ENCODE results near the gene ANKS1A. TPM values are rescaled to one million over a fixed set of nuclear protein-coding genes. Genes with fewer than 3 reads are reported as not detected.

ANKS1A gene
- total RNA-seq, 6 experiments from 2014 or later = 6.7 to 17.4 (median 10.5) TPM

GRCh38 chr6:35014341-35014740, 125.3 kb downstream of the ANKS1A start:
- peaks cover 0 to 24% (median 10%) of the 10 kb centered on the region in 4 donors for H3K4me1 ChIP-seq
- TF ChIP-seq POLR2A (IDR thresholded peaks at IDR 0.05) (no peak), CTCF (IDR thresholded peaks at IDR 0.05) (no peak)
- peaks cover 0 to 1% (median 0%) of the 10 kb centered on the region in 4 donors for H3K36me3 ChIP-seq
- DNase-seq (no peak), ATAC-seq (no peak)
- H3K27ac ChIP-seq = no peak overlapping the region
- 46% methylated on average over 1 of the region's 1 CpG for WGBS (ENCODE audit: insufficient coverage, low coverage, low lambda C conversion rate, missing lambda C conversion rate)
- intact Hi-C loops (cut with DNase I) = no loop called here
- H3K9me3 ChIP-seq = no peaks in the 10 kb centered on the region
- H3K27me3 ChIP-seq = no peaks in the 10 kb centered on the region
- no peak overlapping the region for H3K4me3 ChIP-seq

DNA sequence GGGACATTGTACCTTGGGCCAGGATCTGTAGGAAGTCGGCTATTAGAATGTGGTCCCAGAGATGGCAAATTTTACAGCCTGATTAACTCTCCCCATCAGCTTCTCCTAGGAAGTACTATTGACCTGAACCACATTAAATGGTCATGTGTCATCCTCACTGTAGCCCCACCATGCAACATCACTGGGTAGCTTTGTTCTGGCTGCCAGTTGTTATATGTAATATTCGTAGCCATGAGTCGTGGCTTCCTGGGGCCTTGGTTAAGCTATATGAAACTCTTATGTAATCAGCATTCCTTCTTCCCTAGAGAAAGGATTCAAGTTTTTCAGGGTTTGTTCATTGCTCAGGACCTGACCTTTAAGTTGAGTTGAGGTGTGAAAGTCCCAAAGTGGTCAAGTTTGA, 125.7 kb downstream of the ANKS1A start:
- Histone ChIP-seq H3K4me3 (no peak overlapping the region), H3K36me3 (peaks cover 0 to 1% (median 0%) of the 10 kb centered on the region in 4 donors), H3K4me1 (peaks cover 0 to 24% (median 10%) of the 10 kb centered on the region in 4 donors), H3K27ac (no peak overlapping the region), H3K27me3 (no peaks in the 10 kb centered on the region), H3K9me3 (no peaks in the 10 kb centered on the region)
- no peak for ATAC-seq
- 62% methylated on average over 3 of the region's 3 CpGs for WGBS (ENCODE audit: insufficient coverage, low coverage, low lambda C conversion rate, missing lambda C conversion rate)
- intact Hi-C loops (cut with DNase I) = no loop called here
- no peak for DNase-seq
- TF ChIP-seq POLR2A (IDR thresholded peaks at IDR 0.05) = no peak

DNA sequence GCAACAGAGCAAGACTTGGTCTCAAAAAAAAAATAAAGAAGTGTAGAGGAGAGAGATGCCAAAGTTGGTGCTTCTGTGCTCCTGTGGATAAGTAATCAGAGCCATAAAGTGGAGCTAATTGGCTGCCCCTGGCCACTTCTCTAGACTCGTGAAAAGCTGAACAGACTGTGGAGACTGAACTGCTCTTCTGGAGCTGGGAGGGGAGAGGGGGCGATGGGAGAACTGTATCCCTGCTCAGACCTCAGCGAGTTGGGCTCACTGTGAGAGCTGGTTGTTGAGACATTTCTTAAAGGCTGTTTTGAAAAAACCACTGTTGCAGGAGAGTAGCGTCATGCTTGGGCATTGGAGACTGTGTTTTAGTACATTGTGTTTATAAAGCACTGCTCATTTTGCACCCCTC, 126.4 kb downstream of the ANKS1A start:
- Histone ChIP-seq H3K36me3 (peaks cover 0 to 4% (median under 1%) of the 10 kb centered on the region in 4 donors), H3K4me1 (peaks cover 0 to 24% (median 10%) of the 10 kb centered on the region in 4 donors), H3K9me3 (no peaks in the 10 kb centered on the region), H3K27me3 (no peaks in the 10 kb centered on the region), H3K27ac (peak overlapping the region in 2 of 3 donors; percentile 73 to 84), H3K4me3 (no peak overlapping the region)
- ATAC-seq (no peak), DNase-seq (no peak)
- TF ChIP-seq POLR2A (IDR thresholded peaks at IDR 0.05) (no peak), CTCF (IDR thresholded peaks at IDR 0.05) (no peak)
- 100% methylated on average over 1 of the region's 4 CpGs for WGBS (ENCODE audit: insufficient coverage, low coverage, low lambda C conversion rate, missing lambda C conversion rate)
- intact Hi-C loops (cut with DNase I) = no loop called here

GRCh38 chr6:35015996-35016395, 126.9 kb downstream of the ANKS1A start:
- Histone ChIP-seq H3K4me3 (no peak overlapping the region), H3K27me3 (no peaks in the 10 kb centered on the region), H3K36me3 (peaks cover 0 to 5% (median under 1%) of the 10 kb centered on the region in 4 donors), H3K9me3 (no peaks in the 10 kb centered on the region), H3K27ac (peak overlapping the region in 2 of 3 donors; percentile 73 to 84), H3K4me1 (peaks cover 0 to 24% (median 10%) of the 10 kb centered on the region in 4 donors)
- no peak for ATAC-seq
- intact Hi-C loops (cut with DNase I) = no loop called here
- TF ChIP-seq CTCF (IDR thresholded peaks at IDR 0.05) = no peak
- TF ChIP-seq POLR2A (IDR thresholded peaks at IDR 0.05) = no peak
- no peak for DNase-seq
- WGBS (ENCODE audit: insufficient coverage, low coverage, low lambda C conversion rate, missing lambda C conversion rate) = 0% methylated on average over 1 of the region's 1 CpG

GRCh38 chr6:35016502-35017321, 127.7 kb downstream of the ANKS1A start:
- H3K27me3 ChIP-seq = no peaks in the 10 kb centered on the region
- peaks cover 0 to 5% (median under 1%) of the 10 kb centered on the region in 4 donors for H3K36me3 ChIP-seq
- DNase-seq = peak; percentile 50 to 78 (median 69)
- H3K4me3 ChIP-seq = peak overlapping the region; percentile 6 to 43 (median 41)
- no peak for TF ChIP-seq POLR2A (IDR thresholded peaks at IDR 0.05)
- no peak for TF ChIP-seq CTCF (IDR thresholded peaks at IDR 0.05)
- 12% methylated on average over 11 of the region's 11 CpGs for WGBS (ENCODE audit: insufficient coverage, low coverage, low lambda C conversion rate, missing lambda C conversion rate)
- ATAC-seq = peak; percentile 84 to 90 (median 90)
- intact Hi-C loops (cut with DNase I) = no loop called here
- peak overlapping the region; percentile 73 to 84 (median 73) for H3K27ac ChIP-seq
- no peaks in the 10 kb centered on the region for H3K9me3 ChIP-seq
- H3K4me1 ChIP-seq = peaks cover 0 to 24% (median 10%) of the 10 kb centered on the region in 4 donors

Data from right lobe of liver (tissue), 6 donors.